Mesothelial cell of epicardium (in vitro differentiated cells): ENCODE results near the gene ARAF. TPM values are rescaled to one million over a fixed set of nuclear protein-coding genes. Genes with fewer than 3 reads are reported as not detected.

Experiments used
- DNase-seq, 2 experiments: peaks; one replicate each; pipeline ENCODE4 v3.0.0; 2021; ENCODE audit warnings: low spot score in 2 of 2; ENCODE audit not compliant: unreplicated experiment in 2 of 2
- H3K27ac Mint-ChIP-seq: 2 replicates; pipeline ENCODE4 v1.8.0; 2021; ENCODE audit warnings: mixed read lengths
- H3K27me3 Mint-ChIP-seq: 2 replicates; pipeline ENCODE4 v1.8.0; 2021; ENCODE audit warnings: low read depth, mixed read lengths
- H3K36me3 Mint-ChIP-seq: 2 replicates; pipeline ENCODE4 v1.8.0; 2021; ENCODE audit warnings: mixed read lengths
- H3K4me1 Mint-ChIP-seq: 2 replicates; pipeline ENCODE4 v1.8.0; 2021; ENCODE audit warnings: mixed read lengths
- H3K4me3 Mint-ChIP-seq: 2 replicates; pipeline ENCODE4 v1.8.0; 2021; ENCODE audit warnings: mild to moderate bottlenecking, moderate library complexity, mixed read lengths
- H3K9me3 Mint-ChIP-seq: 2 replicates; pipeline ENCODE4 v1.8.0; 2021; ENCODE audit warnings: mixed read lengths
- CTCF ChIP-seq: fragments of 200-600 bp; sonication (generic); IDR thresholded peaks from one replicate; pipeline ENCODE4 v1.5.0; 2021; ENCODE audit warnings: antibody characterized with exemption; ENCODE audit not compliant: unreplicated experiment
- total RNA-seq: library from RNA; stranded (reverse); gene quantifications from 3 replicates; pipeline ENCODE4 v1.2.1, GENCODE V29; 2021

Gene ARAF
- total RNA-seq, 1 donor from 2014 or later, result 68.5 TPM

DNA sequence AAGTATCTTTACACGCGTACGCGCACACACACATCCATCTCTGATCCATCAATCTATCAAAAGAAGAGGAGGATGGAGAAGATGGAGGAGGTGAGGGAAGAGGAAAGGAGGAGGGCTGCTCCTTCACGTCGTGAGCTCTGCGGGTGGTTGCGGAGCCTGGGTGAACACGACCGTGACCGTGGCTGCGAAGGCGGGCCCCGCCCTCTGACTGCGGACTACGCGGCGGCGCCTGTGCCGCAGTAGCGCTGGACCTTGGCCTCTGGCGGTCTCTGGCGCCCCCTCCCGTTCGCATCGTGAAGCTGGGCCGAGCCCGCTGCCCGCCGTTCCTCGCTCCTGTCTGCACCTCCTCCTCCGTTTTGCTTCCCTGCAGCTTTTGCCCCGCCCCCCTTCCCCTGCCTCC lies 37.7 kb upstream of the ARAF start:
- peaks cover 14% of the 10 kb centered on the region for H3K9me3 Mint-ChIP-seq
- peak; percentile 66 to 86 for DNase-seq
- H3K27ac Mint-ChIP-seq, result no peak overlapping the region
- peaks cover 3% of the 10 kb centered on the region for H3K4me1 Mint-ChIP-seq
- H3K27me3 Mint-ChIP-seq, result no peaks in the 10 kb centered on the region
- H3K36me3 Mint-ChIP-seq, result no peaks in the 10 kb centered on the region
- peak; percentile 73 for TF ChIP-seq CTCF
- H3K4me3 Mint-ChIP-seq, result peak overlapping the region; percentile 63

DNA sequence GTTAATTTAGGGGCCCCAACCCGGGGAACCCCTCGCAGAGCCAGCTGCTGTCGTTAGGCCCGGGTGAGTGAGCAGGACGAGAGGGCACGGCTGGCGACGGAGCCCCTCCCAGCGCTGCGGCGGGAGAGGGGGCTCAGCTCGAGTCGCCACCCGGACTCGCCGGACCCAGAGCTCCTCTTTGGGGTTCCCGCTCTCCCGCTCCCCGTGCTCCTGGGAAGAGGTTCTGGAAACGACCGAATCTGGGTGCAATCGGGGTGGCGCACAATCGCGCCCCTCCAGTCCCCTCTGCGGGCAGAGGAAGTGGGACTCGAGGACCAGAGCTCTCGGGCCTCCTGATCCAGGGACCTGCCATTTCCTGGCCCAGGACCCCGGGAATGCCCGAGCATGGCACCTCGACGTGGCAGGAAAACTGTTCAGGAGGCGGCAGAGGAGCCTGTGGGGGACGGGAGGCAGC lies 37.3 kb upstream of the ARAF start:
- Mint-ChIP-seq H3K36me3 (no peaks in the 10 kb centered on the region), H3K4me1 (peaks cover 3% of the 10 kb centered on the region), H3K9me3 (peaks cover 14% of the 10 kb centered on the region), H3K27me3 (no peaks in the 10 kb centered on the region), H3K4me3 (peak overlapping the region; percentile 63), H3K27ac (no peak overlapping the region)
- DNase-seq, result no peak
- TF ChIP-seq CTCF, result no peak

GRCh38 chrX:47529548-47529947 lies 31.5 kb upstream of the ARAF start:
- no peaks in the 10 kb centered on the region for H3K27me3 Mint-ChIP-seq
- H3K27ac Mint-ChIP-seq, result no peak overlapping the region
- no peaks in the 10 kb centered on the region for H3K4me1 Mint-ChIP-seq
- H3K9me3 Mint-ChIP-seq, result peaks cover 7% of the 10 kb centered on the region
- no peak for TF ChIP-seq CTCF
- H3K36me3 Mint-ChIP-seq, result no peaks in the 10 kb centered on the region
- DNase-seq, result no peak
- no peak overlapping the region for H3K4me3 Mint-ChIP-seq

DNA sequence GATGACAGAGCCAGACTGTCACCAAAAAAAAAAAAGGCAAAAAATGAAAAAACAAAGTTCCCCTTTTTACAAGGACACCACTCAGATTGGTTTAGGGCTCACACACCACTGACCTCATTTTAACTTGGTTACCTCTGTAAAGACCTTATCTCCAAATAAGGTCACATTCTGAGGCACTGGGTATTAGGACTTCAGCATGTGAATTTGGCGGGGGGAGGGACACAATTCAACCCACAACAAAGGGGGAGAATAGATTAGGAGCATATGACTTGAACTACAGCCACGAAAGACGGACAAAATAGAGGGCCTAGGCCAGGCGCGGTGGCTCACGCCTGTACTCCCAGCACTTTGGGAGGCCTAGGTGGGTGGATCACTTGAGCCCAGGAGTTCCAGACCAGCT lies 31.0 kb upstream of the ARAF start:
- no peak for TF ChIP-seq CTCF
- Mint-ChIP-seq H3K27ac (no peak overlapping the region), H3K9me3 (peaks cover 7% of the 10 kb centered on the region), H3K36me3 (no peaks in the 10 kb centered on the region), H3K27me3 (no peaks in the 10 kb centered on the region), H3K4me3 (no peak overlapping the region), H3K4me1 (no peaks in the 10 kb centered on the region)
- no peak for DNase-seq

- H3K4me3 Mint-ChIP-seq, result no peak overlapping the region
- no peak overlapping the region for H3K27ac Mint-ChIP-seq
- H3K9me3 Mint-ChIP-seq, result peaks cover 9% of the 10 kb centered on the region
- H3K4me1 Mint-ChIP-seq, result peaks cover 7% of the 10 kb centered on the region
- no peaks in the 10 kb centered on the region for H3K27me3 Mint-ChIP-seq
- DNase-seq, result no peak
- H3K36me3 Mint-ChIP-seq, result no peaks in the 10 kb centered on the region
- TF ChIP-seq CTCF, result no peak
Observed at GRCh38 chrX:47539860-47540259, 21.1 kb upstream of the ARAF start.
